ENCODE measurements around the gene CSNK1A1.
A peak's percentile ranks its signal among the peaks of the same experiment; 100 is the strongest.
"Not testable (repeated sequence)": the region's sequence is repeated elsewhere in the genome, so short reads cannot be mapped to it uniquely, and the experiment has no call there.

The CSNK1A1 gene

GRCh38 chr5:149447373-149448367 lies 103.6 kb downstream of the CSNK1A1 start:
- FAIRE-seq, result no peak

DNA sequence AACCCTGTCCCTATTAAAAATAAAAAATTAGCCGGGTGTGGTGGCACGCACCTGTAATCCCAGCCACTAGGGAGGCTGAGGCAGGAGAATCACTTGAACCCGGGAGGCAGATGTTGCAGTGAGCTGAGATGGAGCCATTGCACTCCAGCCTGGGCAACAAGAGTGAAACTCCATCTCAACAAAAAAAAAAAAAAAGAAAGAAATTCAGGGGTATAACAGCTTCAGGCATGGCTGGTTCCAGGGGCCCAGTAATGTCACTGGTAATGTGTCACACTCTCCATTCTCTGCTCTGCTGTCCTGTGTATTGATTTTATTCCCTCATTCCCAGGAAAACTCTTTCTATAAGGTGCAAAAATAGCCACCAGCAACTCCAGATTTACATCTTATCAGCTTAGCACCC lies 104.4 kb downstream of the CSNK1A1 start:
- not testable (repeated sequence) for FAIRE-seq; DNase-seq (ENCODE audit: insufficient read length)

More at GRCh38 chr5:149447373-149448367, 103.6 kb downstream of the CSNK1A1 start:
- no peak for DNase-seq (ENCODE audit: insufficient read length)
- TF ChIP-seq POLR2AphosphoS5 (IDR thresholded peaks at IDR 0.05; ENCODE audit: low read depth, low read length) (no peak), POLR2A (IDR thresholded peaks at IDR 0.05; ENCODE audit: low read depth, low read length) (no peak), TAF1 (IDR thresholded peaks at IDR 0.05; ENCODE audit: borderline replicate concordance, low read depth, low read length) (no peak)

DNA sequence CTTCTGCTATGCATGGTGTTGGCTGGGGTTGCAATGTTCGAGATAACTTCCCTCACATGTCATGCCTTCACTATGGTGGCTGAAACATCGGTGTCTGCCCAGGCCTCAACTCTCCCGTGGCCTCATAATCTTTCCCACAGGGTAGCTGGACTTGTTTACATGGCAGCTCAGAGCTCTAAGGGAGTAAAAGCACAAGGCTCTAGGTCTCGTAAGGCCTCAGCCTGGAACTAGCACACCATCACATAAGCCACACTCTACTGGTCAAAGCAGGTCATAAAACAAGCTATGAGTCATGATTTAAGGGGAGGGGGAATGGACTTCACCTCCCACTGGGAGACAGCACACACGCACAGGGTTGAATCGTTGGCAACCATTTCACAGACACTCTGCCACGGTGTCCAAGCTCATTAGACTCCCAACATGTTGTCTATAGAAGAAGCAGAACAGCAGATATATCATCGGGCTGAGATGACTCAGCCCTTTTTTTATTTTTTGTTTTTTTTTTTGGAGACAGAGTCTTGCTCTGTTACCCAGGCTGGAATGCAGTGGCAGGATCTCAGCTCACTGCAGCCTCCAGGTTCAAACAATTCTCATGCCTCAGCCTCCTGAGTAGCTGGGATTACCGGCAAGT lies 105.4 kb downstream of the CSNK1A1 start:
- no peak for FAIRE-seq
- no peak for DNase-seq (ENCODE audit: insufficient read length)
- no peak for TF ChIP-seq TAF1 (IDR thresholded peaks at IDR 0.05; ENCODE audit: borderline replicate concordance, low read depth, low read length)
- TF ChIP-seq POLR2AphosphoS5 (IDR thresholded peaks at IDR 0.05; ENCODE audit: low read depth, low read length), result no peak
- TF ChIP-seq POLR2A (IDR thresholded peaks at IDR 0.05; ENCODE audit: low read depth, low read length), result no peak

- TF ChIP-seq TAF1 (IDR thresholded peaks at IDR 0.05; ENCODE audit: borderline replicate concordance, low read depth, low read length), result no peak
- TF ChIP-seq POLR2AphosphoS5 (IDR thresholded peaks at IDR 0.05; ENCODE audit: low read depth, low read length), result no peak
- no peak for TF ChIP-seq POLR2A (IDR thresholded peaks at IDR 0.05; ENCODE audit: low read depth, low read length)
- DNase-seq (ENCODE audit: insufficient read length) (no peak), FAIRE-seq (no peak)
These were observed 105.9 kb downstream of the CSNK1A1 start for GRCh38 chr5:149445343-149445738.

DNA sequence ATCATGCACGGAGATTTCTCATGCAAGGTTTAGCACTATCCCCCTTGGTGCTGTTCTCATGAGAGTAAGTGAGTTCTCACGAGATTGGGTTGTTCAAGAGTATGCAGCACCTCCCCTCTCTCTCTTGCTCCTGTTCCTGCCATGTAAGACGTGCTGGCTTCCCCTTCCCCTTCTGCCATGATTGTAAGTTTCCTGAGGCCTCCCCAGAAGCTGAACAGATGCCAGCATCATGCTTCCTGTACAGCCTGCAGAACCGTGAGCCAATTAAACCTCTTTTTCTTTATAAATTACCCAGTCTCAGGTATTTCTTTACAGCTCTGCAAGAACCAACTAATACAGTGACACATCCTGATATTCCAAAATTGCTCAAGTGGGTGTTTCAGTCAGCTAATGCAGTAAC lies 106.8 kb downstream of the CSNK1A1 start:
- not testable (repeated sequence) for DNase-seq (ENCODE audit: insufficient read length); FAIRE-seq

GRCh38 chr5:149443210-149443609 lies 108.0 kb downstream of the CSNK1A1 start:
- DNase-seq (ENCODE audit: insufficient read length), result no peak
- FAIRE-seq, result no peak
- TF ChIP-seq POLR2AphosphoS5 (IDR thresholded peaks at IDR 0.05; ENCODE audit: low read depth, low read length) (no peak), POLR2A (IDR thresholded peaks at IDR 0.05; ENCODE audit: low read depth, low read length) (no peak), TAF1 (IDR thresholded peaks at IDR 0.05; ENCODE audit: borderline replicate concordance, low read depth, low read length) (no peak)

GRCh38 chr5:149442563-149443182 lies 108.6 kb downstream of the CSNK1A1 start:
- FAIRE-seq (peak; percentile 65), DNase-seq (ENCODE audit: insufficient read length) (peak; percentile 74)
- no peak for TF ChIP-seq TAF1 (IDR thresholded peaks at IDR 0.05; ENCODE audit: borderline replicate concordance, low read depth, low read length)
- no peak for TF ChIP-seq POLR2AphosphoS5 (IDR thresholded peaks at IDR 0.05; ENCODE audit: low read depth, low read length)
- TF ChIP-seq POLR2A (IDR thresholded peaks at IDR 0.05; ENCODE audit: low read depth, low read length), result no peak

All from GM12892 (cell line).